T-helper 1 cell treated with Interleukin-12 subunit alpha and Interleukin-12 subunit beta and Interleukin-4 antibody, amounts not matched to agents 30 ng/mL and 1 ng/mL, for 36 hours (primary cell): ENCODE measurements around the gene ATP6V1D. TPM values are rescaled to one million over a fixed set of nuclear protein-coding genes. Genes with fewer than 3 reads are reported as not detected.
"Not testable (repeated sequence)": the region's sequence is repeated elsewhere in the genome, so short reads cannot be mapped to it uniquely, and the experiment has no call there.

Experiments used
- intact Hi-C: fragments of 100-400 bp; cut with micrococcal nuclease; formaldehyde crosslinking; loops from one replicate; pipeline ENCODE4 v1.15.1; 2024
- total RNA-seq: library from RNA; stranded (reverse); gene quantifications from 2 replicates; pipeline ENCODE4 v1.2.3, GENCODE V29; 2022

The ATP6V1D gene
- total RNA-seq = 41.2 and 44.5 TPM in 2 replicates

DNA sequence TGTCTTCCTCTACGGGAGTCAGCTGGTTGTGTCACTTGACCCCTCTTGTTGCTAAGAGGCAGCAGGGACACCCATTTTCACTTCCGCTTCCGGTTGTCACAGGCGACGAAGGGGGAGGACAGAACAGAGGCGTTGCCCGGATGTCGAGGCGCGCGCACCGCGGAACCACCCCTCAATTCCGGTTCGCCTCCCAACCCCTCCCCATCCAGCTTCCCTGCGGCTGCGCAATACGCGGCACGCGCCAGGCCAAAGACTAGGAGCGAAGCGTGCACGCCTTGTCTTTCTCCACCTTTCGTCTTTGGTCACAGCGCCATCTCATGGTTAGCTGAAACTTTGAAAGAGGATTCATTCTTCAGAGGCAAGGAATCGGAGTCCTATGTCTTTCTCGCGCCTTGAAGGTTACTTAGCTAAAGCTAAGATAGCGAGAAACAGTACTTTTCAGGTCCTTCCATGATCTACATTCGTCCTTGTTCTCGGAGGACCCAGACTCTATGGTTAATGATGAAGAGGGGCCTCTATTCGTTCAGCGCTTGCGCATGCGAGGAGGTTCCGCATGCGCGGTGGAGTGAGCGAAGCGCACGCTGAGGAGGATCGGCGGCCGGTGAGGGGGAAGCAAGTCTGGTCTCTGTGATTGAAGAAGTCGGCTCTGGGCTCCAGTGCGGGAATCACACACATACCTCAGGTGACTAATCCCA is at the start of gene ATP6V1D, which contains the start of gene EIF2S1:
TSS of gene ATP6V1D (minus strand) at position 30 of the 695 bp plus-strand sequence. CDS start 106 bp downstream, outside the sequence.
TSS of gene EIF2S1 (plus strand) at position 554 of the 695 bp plus-strand sequence. CDS start 4,440 bp downstream, outside the sequence.
- intact Hi-C loops = loop anchor here (1.0 to 10.0 kb wide), 12 partner anchors 119 to 1795 kb away; partner anchors contain the start of genes ARG2, DCAF5, GPHN and PALS1

DNA sequence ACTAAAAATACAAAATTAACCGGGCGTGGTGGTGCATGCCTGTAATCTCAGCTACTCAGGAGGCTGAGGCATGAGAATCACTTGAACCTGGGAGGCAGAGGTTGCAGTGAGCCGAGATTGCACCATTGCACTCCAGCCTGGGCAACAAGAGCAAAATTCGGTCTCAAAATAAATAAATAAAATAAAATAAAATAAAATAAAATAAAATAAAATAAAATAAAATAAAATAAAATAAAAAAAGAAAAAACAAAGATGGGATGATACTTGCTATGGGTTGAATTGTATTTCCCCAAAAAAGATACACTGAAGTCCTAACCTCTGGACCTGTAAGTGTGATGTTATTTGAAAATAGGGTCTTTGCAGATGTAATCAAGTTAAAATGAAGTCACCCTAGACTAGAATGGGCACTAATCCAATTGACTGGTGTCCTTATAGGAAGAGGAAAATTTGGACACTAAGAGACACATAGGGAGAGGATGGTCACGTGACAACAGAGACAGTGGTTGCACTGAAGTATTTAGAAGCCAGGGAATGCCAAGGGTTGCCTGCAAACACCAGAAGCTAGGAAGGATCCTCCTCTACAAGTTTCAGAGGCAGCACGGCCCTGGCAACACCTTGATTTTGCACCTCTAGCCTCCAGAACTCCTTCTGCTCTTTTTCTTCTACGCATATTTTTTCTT is 48.7 kb upstream of the ATP6V1D start:
- intact Hi-C loops = not testable (repeated sequence)

DNA sequence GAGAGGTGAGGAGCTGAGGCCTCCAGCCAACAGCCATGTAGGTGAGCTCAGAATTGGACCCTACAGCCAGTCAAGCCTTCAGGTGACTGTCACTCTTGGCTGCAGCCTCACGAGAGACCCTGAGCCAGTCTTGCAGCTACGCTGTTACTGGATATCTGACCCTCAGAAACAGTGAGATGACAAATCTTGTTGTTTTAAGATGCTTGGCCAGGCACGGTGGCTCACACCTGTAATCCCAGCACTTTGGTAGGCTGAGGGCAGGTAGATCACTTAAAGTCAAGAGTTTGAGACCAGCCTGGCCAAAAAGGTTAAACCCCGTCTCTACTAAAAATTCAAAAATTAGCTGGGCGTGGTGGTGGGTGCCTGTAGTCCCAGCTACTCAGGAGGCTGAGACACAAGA is 46.2 kb upstream of the ATP6V1D start:
- intact Hi-C loops = no loop called here

- intact Hi-C loops = no loop called here
These were observed 40.8 kb upstream of the ATP6V1D start for GRCh38 chr14:67400434-67400833.

- intact Hi-C loops = no loop called here
These were observed 37.9 kb upstream of the ATP6V1D start for GRCh38 chr14:67397536-67397935.

DNA sequence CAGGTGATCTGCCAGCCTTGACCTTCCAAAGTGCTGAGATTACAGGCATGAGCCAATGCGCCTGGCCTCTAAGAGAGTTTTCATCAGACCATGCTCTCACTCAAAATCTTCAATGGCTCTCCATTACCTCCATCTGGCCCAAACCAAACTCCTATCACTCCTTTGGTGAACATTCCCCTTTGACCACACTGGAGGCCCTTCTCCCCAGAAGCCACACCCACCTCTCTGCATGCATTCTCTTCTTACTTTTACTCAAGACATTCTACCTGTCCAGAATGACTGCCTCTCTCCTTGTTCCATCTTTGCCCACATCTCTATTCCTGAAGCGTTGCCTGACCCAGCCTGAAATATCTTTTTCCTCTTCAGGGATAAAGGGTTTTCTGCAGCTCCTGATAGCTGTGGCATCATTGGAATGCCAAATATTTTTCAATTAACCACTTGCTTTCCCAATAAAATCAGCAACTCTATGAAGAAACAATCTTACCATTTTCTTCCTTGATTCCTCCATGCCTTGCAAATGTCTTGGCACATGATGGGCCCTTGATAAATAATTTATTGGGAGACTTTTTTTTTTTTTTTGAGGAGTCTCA is 36.9 kb upstream of the ATP6V1D start:
- intact Hi-C loops = no loop called here

DNA sequence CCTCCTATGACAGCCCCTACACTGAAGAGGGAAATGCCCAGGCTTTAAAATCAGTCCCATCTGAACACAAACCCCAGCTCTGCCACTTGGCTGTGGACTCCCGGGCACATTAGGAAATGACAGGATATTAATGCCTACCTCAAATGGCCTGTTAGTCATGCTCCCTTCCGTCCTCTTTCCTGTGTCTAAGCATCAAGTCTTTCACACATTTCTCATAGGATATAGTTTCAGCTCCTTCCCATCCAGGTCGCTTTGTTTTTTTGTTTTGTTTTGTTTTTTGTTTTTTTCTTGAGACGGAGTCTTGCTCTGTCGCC is 36.2 kb upstream of the ATP6V1D start:
- intact Hi-C loops = no loop called here

DNA sequence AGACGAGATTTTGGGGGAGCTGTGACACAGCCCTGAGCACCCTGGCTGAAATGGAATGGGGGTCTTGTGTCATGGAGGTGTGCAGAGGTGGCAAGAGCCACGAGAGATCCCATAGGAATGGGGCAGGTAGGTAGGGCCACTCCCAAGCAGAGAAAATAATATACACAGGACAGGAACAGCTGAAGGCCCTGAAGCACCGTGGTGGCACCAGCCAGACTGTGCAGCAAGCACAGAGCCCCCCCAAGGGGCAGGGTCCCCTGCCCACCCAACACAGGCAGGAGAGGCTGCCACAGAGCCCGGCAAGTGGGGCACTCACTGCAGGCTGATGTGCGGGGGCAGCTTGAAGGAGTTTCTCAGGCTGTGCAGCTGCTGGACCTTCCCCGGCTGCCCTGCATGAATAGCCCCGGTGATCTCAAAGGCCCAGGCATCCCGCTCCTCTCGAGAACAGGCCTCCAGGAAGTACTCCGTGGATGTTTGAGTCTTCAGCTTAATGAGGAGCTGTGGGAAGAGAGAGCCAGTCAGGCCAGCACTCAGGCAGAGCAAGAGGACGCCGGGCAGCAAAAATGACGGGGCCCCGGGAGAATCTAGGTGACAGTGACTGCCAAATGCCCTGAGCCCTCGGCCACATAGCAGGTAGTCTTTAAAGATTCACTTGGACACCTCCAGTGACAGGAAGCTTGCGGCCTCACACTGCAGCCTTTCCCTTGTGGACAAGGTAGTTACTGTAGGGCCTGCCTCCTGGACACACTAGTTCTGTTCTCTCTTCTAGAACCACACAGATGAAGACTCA is 35.7 kb upstream of the ATP6V1D start:
- intact Hi-C loops = no loop called here

GRCh38 chr14:67393689-67394088 is 34.1 kb upstream of the ATP6V1D start:
- intact Hi-C loops = no loop called here

GRCh38 chr14:67392800-67393199 is 33.2 kb upstream of the ATP6V1D start:
- intact Hi-C loops = no loop called here

GRCh38 chr14:67392123-67392522 is 32.5 kb upstream of the ATP6V1D start:
- intact Hi-C loops = no loop called here

- intact Hi-C loops = no loop called here
These were observed 31.7 kb upstream of the ATP6V1D start for GRCh38 chr14:67391268-67391667.

GRCh38 chr14:67389811-67390534 is 30.4 kb upstream of the ATP6V1D start:
- intact Hi-C loops = no loop called here

DNA sequence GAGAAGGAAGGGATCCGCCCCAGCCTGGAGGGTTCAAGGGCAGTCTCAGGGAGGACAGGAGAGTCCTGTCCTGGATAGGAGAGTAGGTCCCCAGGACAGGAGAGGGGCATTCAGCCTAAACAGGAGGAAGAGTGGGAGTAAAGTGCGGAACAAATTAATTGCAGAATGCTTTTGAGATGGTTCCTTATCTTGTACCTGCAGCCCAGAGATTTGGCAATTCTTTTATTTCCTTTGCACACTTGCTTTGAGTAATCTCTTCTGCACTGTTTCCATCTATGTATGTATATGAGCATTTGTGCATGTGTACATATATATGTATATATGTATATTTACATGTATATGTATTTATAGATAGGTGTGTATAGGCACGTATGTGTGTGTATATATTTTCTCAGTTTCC is 29.7 kb upstream of the ATP6V1D start:
- intact Hi-C loops = no loop called here

DNA sequence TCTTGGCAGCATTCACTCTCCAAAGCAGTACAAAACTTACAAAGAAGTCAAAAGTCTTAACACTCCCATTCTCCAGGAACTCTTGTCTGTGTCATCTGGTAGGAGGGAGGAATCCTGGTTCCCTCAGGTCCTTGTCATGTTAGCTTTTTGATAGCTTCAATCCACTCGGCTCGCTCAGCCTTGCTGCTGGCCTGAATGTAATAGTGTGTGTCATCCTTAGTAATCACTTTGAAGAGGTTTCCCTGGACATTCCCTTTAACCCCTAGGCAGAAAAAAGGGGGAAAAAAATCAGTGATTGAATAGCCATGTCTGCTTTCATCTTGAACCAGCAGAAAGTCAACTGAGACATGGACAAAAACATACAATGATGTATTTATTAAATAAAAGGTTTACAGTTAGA is 27.6 kb upstream of the ATP6V1D start:
- intact Hi-C loops = no loop called here

DNA sequence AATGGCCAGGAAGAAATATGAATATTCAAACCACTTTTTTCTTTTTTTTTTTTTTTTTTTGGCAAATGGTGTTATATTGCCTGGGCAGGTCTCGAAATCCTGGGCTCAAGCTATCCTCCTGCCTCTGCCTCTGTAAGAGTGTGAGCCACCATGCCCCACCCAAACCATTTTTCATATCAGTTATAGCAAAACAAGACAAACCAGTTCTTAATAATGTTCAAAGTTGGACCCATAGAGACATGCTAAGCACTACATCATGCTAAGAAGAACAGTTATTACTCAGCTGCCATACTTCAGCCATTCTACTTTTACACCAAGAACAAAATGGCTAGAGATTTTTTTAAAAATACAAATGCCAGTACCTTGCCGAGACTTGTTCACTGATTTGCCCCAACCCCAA is 26.0 kb upstream of the ATP6V1D start:
- intact Hi-C loops = no loop called here

GRCh38 chr14:67385120-67385519 is 25.5 kb upstream of the ATP6V1D start:
- intact Hi-C loops = no loop called here

GRCh38 chr14:67377916-67378315 is 18.3 kb upstream of the ATP6V1D start:
- intact Hi-C loops = no loop called here

- intact Hi-C loops = no loop called here
These were observed 13.7 kb upstream of the ATP6V1D start for GRCh38 chr14:67373347-67373746.

- intact Hi-C loops = no loop called here
These were observed 13.2 kb upstream of the ATP6V1D start for GRCh38 chr14:67372833-67373232.
